SK-N-SH (cell line): Measurements from ENCODE around the gene CLIC3. TPM values are rescaled to one million over a fixed set of nuclear protein-coding genes. Genes with fewer than 3 reads are reported as not detected.

ENCODE experiments used
- CTCF ChIA-PET: fragments of 300-600, 350-600 bp; formaldehyde crosslinking; extraction: SDS; loops from one replicate; lab custom pipeline; 2021; lab: Yijun Ruan, JAX
- POLR2A ChIA-PET: fragments of 350-600 bp; sonication (Branson Sonifier 250); formaldehyde crosslinking; extraction: SDS; loops from one replicate; lab custom pipeline; 2020; ENCODE audit warnings: antibody characterized with exemption, inconsistent platforms; lab: Yijun Ruan, JAX
- DNase-seq: peaks from one replicate; pipeline ENCODE4 v3.0.0; 2012
- H2AFZ ChIP-seq: fragments of 200-600 bp; sonication (generic); 2 replicates; pipeline ENCODE4 v1.8.1; 2016; ENCODE audit warnings: antibody characterized with exemption, mild to moderate bottlenecking, low read depth
- H3F3A ChIP-seq: fragments of 200-600 bp; sonication (generic); replicated peaks from 2 replicates; pipeline ENCODE3; 2016; ENCODE audit warnings: antibody characterized with exemption, mild to moderate bottlenecking; ENCODE audit not compliant: insufficient read depth
- H3K27ac ChIP-seq, 2 experiments: fragments of 200-500 bp in 1 of 2; fragments of 200-600 bp in 1 of 2; sonication (Bioruptor generic) in 1 of 2; sonication (generic), shearing (Covaris generic) in 1 of 2; 2 replicates each; pipeline versions ENCODE4 v1.5.1 to v1.6.1; 2014 to 2016; ENCODE audit warnings: low read depth in 2 of 2, inconsistent platforms in 1 of 2, low read length in 1 of 2, mild to moderate bottlenecking in 1 of 2, mixed read lengths in 1 of 2
- H3K27me3 ChIP-seq: fragments of 200-600 bp; sonication (generic), shearing (Covaris generic); 2 replicates; pipeline ENCODE4 v1.6.1; 2016; ENCODE audit warnings: mixed run types; ENCODE audit not compliant: insufficient read depth
- H3K36me3 ChIP-seq, 2 experiments: fragments of 200-500 bp in 1 of 2; fragments of 200-600 bp in 1 of 2; sonication (Bioruptor generic) in 1 of 2; sonication (generic) in 1 of 2; replicated peaks in 1 of 2; 2 replicates each; pipeline versions ENCODE3 to v1.5.1; 2014 to 2016; ENCODE audit warnings: low read length in 1 of 2, mild to moderate bottlenecking in 1 of 2; ENCODE audit not compliant: insufficient read depth in 2 of 2, control insufficient read depth in 1 of 2
- H3K4me1 ChIP-seq, 2 experiments: fragments of 200-500 bp in 1 of 2; fragments of 200-600 bp in 1 of 2; sonication (Bioruptor generic) in 1 of 2; sonication (generic), shearing (Covaris generic) in 1 of 2; 2 replicates each; pipeline versions ENCODE4 v1.5.1 to v1.6.1; 2014 to 2016; ENCODE audit warnings: low read depth in 1 of 2, low read length in 1 of 2, mixed run types in 1 of 2; ENCODE audit not compliant: insufficient read depth in 2 of 2, control insufficient read depth in 1 of 2
- H3K4me2 ChIP-seq: fragments of 200-600 bp; sonication (generic), shearing (Covaris generic); 2 replicates; pipeline ENCODE4 v1.6.1; 2017; ENCODE audit warnings: mixed run types
- H3K4me3 ChIP-seq, 2 experiments: fragments of 200-500 bp in 1 of 2; fragments of 200-600 bp in 1 of 2; sonication (Bioruptor generic) in 1 of 2; sonication (generic), shearing (Covaris generic) in 1 of 2; 2 replicates each; pipeline versions ENCODE4 v1.5.1 to v1.8.1; 2014 to 2016; ENCODE audit warnings: low read depth in 2 of 2, inconsistent platforms in 1 of 2, low read length in 1 of 2, mild to moderate bottlenecking in 1 of 2, mixed read lengths in 1 of 2, moderate library complexity in 1 of 2
- H3K79me2 ChIP-seq: fragments of 200-600 bp; sonication (generic); 2 replicates; pipeline ENCODE4 v1.8.1; 2017; ENCODE audit warnings: mild to moderate bottlenecking; ENCODE audit not compliant: insufficient read depth
- H3K9ac ChIP-seq: fragments of 200-600 bp; sonication (generic); 2 replicates; pipeline ENCODE4 v1.6.1; 2017; ENCODE audit warnings: mixed run types
- H3K9me2 ChIP-seq: fragments of 200-600 bp; sonication (generic); 2 replicates; pipeline ENCODE4 v1.6.1; 2017; ENCODE audit warnings: mixed run types
- H3K9me3 ChIP-seq: fragments of 200-600 bp; sonication (generic); 2 replicates; pipeline ENCODE4 v1.6.1; 2017; ENCODE audit warnings: mixed run types, mild to moderate bottlenecking, moderate library complexity
- H4K20me1 ChIP-seq: fragments of 200-600 bp; sonication (generic); 2 replicates; pipeline ENCODE4 v1.6.1; 2017; ENCODE audit warnings: mild to moderate bottlenecking, mixed run types; ENCODE audit not compliant: insufficient read depth
- ELF1 ChIP-seq: IDR thresholded peaks from 2 replicates; pipeline ENCODE4 v1.4.0; 2012
- EP300 ChIP-seq, 2 experiments: IDR thresholded peaks; 2 replicates each; pipeline versions ENCODE4 v1.4.0 to v1.6.1; 2012; ENCODE audit warnings: borderline replicate concordance in 1 of 2, low read depth in 1 of 2, low read length in 1 of 2
- FOSL2 ChIP-seq: IDR thresholded peaks from 2 replicates; pipeline ENCODE4 v1.4.0; 2012; ENCODE audit warnings: low read depth, mild to moderate bottlenecking, moderate library complexity, borderline replicate concordance
- FOXJ3 ChIP-seq: sonication (generic); formaldehyde crosslinking; IDR thresholded peaks from 2 replicates; pipeline ENCODE4 v1.5.1; 2020; ENCODE audit warnings: mild to moderate bottlenecking, missing genetic modification reagents
- FOXM1 ChIP-seq: IDR thresholded peaks from 2 replicates; pipeline ENCODE4 v1.4.0; 2012; ENCODE audit warnings: low read depth, mild to moderate bottlenecking
- IRF3 ChIP-seq: fragments of 150-350 bp; IDR thresholded peaks from 2 replicates; pipeline ENCODE4 v1.6.1; 2016; ENCODE audit warnings: mild to moderate bottlenecking, low read depth, low read length
- JUND ChIP-seq: IDR thresholded peaks from 2 replicates; pipeline ENCODE4 v1.4.0; 2012
- MEF2A ChIP-seq: IDR thresholded peaks from 2 replicates; pipeline ENCODE4 v1.4.0; 2012; ENCODE audit warnings: low read depth, borderline replicate concordance
- MXI1 ChIP-seq: IDR thresholded peaks from 2 replicates; pipeline ENCODE4 v1.6.1; 2012; ENCODE audit warnings: mild to moderate bottlenecking, low read depth, low read length, improper control_type of control experiment
- NFIC ChIP-seq: IDR thresholded peaks from 2 replicates; pipeline ENCODE4 v1.4.0; 2012; ENCODE audit warnings: borderline replicate concordance
- POLR2AphosphoS5 ChIP-seq: IDR thresholded peaks from 2 replicates; pipeline ENCODE4 v1.6.1; 2012; ENCODE audit warnings: low read depth, low read length
- RCOR1 ChIP-seq: fragments of 150-350 bp; IDR thresholded peaks from 2 replicates; pipeline ENCODE4 v1.6.1; 2017; ENCODE audit warnings: antibody characterized with exemption, low read length
- REST ChIP-seq: IDR thresholded peaks from 2 replicates; pipeline ENCODE4 v1.6.1; 2012; ENCODE audit warnings: mild to moderate bottlenecking, low read depth, low read length, moderate library complexity
- RXRA ChIP-seq: IDR thresholded peaks from 2 replicates; pipeline ENCODE4 v1.4.0; 2012; ENCODE audit warnings: low read depth, mild to moderate bottlenecking, borderline replicate concordance
- SMC3 ChIP-seq: IDR thresholded peaks from 2 replicates; pipeline ENCODE4 v1.6.1; 2012; ENCODE audit warnings: low read depth, low read length, improper control_type of control experiment
- TEAD4 ChIP-seq: IDR thresholded peaks from 2 replicates; pipeline ENCODE4 v1.4.0; 2012; ENCODE audit warnings: mild to moderate bottlenecking, borderline replicate concordance; ENCODE audit not compliant: insufficient read depth
- USF1 ChIP-seq: IDR thresholded peaks from 2 replicates; pipeline ENCODE4 v1.4.0; 2012; ENCODE audit warnings: low read depth, borderline replicate concordance
- YY1 ChIP-seq: IDR thresholded peaks from 2 replicates; pipeline ENCODE4 v1.4.0; 2012; ENCODE audit warnings: low read depth, mild to moderate bottlenecking
- WGBS: methylation state at CpG from one replicate; pipeline ENCODE4 v1.1.6; 2017; ENCODE audit warnings: low lambda C conversion rate; 5-methylcytosine and 5-hydroxymethylcytosine counted together
- polyA plus RNA-seq, 3 experiments: library from polyadenylated mRNA; depleted of rRNA; stranded (reverse); fragments of >200 nt; gene quantifications; 2 replicates each; pipeline ENCODE4 v1.2.3, GENCODE V29; 2012
- TF ChIP-seq, protein P1 (sequence below): fragments of 200-600 bp; sonication (generic); IDR thresholded peaks from 2 replicates; pipeline ENCODE4 v1.6.1; 2017; ENCODE audit warnings: antibody characterized with exemption, mild to moderate bottlenecking, moderate library complexity

Gene CLIC3
- polyA plus RNA-seq, 1 of the 3 experiments (the other 2 are of a cell fraction): 1.0 TPM

- TF ChIP-seq IRF3: no peak
- TF ChIP-seq, protein P1, sequence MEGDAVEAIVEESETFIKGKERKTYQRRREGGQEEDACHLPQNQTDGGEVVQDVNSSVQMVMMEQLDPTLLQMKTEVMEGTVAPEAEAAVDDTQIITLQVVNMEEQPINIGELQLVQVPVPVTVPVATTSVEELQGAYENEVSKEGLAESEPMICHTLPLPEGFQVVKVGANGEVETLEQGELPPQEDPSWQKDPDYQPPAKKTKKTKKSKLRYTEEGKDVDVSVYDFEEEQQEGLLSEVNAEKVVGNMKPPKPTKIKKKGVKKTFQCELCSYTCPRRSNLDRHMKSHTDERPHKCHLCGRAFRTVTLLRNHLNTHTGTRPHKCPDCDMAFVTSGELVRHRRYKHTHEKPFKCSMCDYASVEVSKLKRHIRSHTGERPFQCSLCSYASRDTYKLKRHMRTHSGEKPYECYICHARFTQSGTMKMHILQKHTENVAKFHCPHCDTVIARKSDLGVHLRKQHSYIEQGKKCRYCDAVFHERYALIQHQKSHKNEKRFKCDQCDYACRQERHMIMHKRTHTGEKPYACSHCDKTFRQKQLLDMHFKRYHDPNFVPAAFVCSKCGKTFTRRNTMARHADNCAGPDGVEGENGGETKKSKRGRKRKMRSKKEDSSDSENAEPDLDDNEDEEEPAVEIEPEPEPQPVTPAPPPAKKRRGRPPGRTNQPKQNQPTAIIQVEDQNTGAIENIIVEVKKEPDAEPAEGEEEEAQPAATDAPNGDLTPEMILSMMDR: no peak
- TF ChIP-seq EP300 (IDR thresholded peaks at IDR 0.05; ENCODE audit: borderline replicate concordance in 1 of 2, low read depth in 1 of 2, low read length in 1 of 2): no peak
- no peak for TF ChIP-seq JUND
- TF ChIP-seq YY1: no peak
- TF ChIP-seq TEAD4: no peak
- no peak for TF ChIP-seq SMC3
- TF ChIP-seq MEF2A: no peak
- TF ChIP-seq POLR2AphosphoS5: no peak
- no peak for TF ChIP-seq MXI1
These were observed 22.6 kb upstream of the CLIC3 start (continued) for GRCh38 chr9:137018761-137019559.

DNA sequence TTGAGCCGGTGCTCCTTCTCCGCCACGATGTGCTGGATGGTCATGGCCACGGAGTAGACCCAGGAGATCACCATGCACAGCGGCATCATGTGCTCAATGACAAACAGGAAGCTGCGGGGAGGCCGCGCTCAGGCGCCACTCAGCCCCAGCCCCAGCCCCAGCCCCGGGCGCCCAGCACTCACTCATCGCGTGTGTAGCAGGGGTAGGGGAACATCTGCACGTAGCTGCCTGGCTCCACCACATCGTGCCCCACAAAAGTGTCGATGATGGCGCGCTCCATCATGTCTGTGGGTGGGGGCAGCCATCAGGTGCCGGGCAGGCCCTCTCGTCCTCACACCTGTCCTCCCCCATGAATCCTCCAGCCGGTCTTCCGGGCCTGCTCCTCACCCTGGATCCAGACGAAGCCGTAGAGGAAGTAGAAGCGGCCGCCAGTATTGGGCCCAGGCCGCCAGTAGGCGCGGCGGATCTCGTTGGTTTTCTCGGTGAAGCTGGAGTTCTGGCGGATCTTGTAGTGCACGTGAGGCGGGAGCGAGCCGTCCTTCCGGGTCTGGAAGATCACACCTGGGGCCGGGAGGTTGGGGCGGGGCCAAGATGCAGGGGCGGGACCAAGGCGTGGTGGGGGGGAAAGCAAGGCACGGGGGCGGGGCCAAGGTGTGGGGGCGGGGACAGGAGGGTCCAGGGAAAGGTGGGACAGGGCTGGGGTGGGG is 21.6 kb upstream of the CLIC3 start:
- no peak for DNase-seq
- H3K79me2 ChIP-seq: no peaks in the 10 kb centered on the region
- H3F3A ChIP-seq: no peaks in the 10 kb centered on the region
- no peaks in the 10 kb centered on the region for H3K9me3 ChIP-seq
- 96% methylated on average over 31 of the region's 45 CpGs for WGBS
- no peaks in the 10 kb centered on the region for H3K4me1 ChIP-seq
- ChIA-PET POLR2A (no interaction called here), CTCF (interaction anchor here (0.6 to 2.1 kb wide), 3 partner anchors 7 to 70 kb away, joined by 3 to 7 read pairs (median 3); no protein-coding TSS in a partner anchor)
- H3K9ac ChIP-seq: no peak overlapping the region
- peaks cover 0 to 13% of the 10 kb centered on the region in 2 experiments for H3K36me3 ChIP-seq
- no peaks in the 10 kb centered on the region for H3K27me3 ChIP-seq
- H4K20me1 ChIP-seq: 0 out of 2 replicates have a peak, but pooled peaks cover 4% of the 10 kb centered on the region
- H3K4me3 ChIP-seq: no peak overlapping the region
- H2AFZ ChIP-seq: no peak overlapping the region
- H3K27ac ChIP-seq: no peak overlapping the region
- TF ChIP-seq FOXJ3 (CRISPR knock-in tag) (no peak), YY1 (no peak), USF1 (no peak), MXI1 (no peak), NFIC (no peak), FOXM1 (no peak), ELF1 (no peak), RXRA (no peak), JUND (no peak), RCOR1 (no peak), FOSL2 (no peak), REST (no peak)
- no peaks in the 10 kb centered on the region for H3K9me2 ChIP-seq
- H3K4me2 ChIP-seq: no peak overlapping the region
